NCI-H187 treated with DMSO at 0.1 percent for 48 hours (cell line): ENCODE measurements around the gene SCRT2.

Source experiments
- DNase-seq: peaks from one replicate; lab custom pipeline; 2025; lab: John Stamatoyannopoulos, UW

The SCRT2 gene

DNA sequence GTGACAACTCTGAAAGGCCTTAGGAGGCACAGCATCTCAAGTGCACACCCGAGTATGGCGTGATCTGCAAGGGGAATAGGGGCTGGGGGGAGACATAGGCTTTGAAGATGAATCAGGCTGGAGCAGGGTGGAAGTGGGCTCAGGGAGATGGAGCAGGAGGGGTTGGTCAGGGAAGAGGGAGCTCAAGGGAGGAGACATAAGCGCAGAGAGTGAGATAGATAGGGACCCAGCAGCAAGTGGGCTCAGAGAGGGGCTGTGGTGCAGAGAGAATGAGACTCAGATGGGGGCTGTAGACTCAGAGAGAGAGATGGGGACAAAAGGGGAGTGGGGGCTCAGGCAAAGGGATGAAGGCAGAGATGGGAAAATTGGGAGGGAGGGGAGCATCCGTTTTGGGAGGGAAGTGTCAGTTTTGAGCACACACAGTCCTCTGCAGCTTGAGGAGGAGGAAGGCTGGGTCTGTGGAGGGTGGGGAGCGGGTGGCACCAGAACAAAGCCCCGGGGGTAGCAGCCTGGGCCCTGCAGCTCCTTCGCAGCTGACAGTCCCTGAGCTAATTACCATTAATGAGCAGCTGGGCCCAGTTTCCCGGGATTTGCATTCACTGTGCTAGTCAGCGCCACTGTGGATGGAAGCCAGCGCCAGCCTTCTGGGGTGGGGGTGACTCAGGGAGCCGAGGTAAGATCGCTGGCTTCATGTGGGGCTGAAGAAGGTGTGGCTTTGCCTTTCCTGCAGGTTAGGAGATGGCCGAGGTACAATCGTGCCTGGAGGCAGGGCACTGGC is 41.3 kb downstream of the SCRT2 start:
- DNase-seq = no peak

DNA sequence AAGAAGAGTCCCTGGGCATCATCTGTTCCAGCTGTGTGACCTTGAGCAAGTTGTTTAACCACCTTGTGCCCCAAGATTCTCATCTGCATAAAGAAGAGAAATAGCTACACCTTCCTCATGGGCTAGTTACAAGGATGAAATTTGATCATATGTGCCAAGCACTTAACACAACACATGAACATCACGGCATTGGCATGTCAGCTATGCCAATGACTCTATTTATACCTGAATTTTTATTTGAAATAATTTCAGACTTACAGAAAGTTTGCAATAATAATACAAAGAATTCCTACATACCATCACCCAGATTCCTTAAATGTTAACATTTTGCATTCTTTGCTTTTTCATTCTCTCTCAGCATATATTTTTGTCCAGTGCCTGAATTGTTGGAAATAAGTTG is 44.5 kb downstream of the SCRT2 start:
- no peak for DNase-seq

DNA sequence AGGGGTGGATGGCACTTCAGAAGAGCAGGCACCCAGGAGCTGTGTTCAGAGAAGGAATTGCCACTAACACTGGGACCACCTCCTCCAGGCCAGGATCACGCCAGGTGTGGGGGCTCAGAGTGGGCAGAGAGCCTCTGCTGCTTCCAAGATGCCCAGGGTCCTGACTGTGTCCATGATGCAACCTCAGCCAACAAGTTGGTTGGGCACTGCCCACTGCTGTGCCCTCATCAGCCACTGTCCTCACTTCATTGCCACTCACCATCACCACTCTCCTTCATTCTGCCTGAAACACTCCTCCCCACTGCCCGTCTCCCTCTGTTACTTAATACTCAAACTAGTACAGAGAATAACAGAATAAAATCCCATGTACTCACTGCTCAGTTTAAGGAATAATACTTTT is 49.0 kb downstream of the SCRT2 start:
- DNase-seq = no peak

- DNase-seq = no peak
Measured at GRCh38 chr20:625360-625932, 50.2 kb downstream of the SCRT2 start.

GRCh38 chr20:623704-624103 is 51.9 kb downstream of the SCRT2 start:
- DNase-seq = no peak

DNA sequence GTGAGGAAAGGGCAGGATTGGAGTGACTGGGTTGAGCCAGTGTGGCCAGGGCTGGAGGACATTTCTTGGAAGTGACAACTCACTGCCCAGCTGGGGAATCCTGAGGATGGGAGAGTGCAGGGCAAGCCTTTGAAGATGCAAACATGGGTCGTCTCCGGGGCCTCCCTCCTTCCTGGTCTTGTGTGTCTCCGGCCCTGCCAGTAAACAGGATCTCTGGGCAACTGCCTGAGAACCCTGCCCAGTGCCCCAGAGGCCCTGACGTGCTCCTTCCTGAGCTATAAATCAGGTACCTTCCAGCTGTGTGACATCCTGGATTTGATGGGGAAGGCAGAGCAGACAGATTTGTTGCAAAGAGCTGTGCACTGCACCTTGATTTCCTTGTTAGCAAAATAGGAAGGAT is 52.6 kb downstream of the SCRT2 start:
- no peak for DNase-seq

- DNase-seq = no peak
Measured at GRCh38 chr20:622161-622560, 53.4 kb downstream of the SCRT2 start.

DNA sequence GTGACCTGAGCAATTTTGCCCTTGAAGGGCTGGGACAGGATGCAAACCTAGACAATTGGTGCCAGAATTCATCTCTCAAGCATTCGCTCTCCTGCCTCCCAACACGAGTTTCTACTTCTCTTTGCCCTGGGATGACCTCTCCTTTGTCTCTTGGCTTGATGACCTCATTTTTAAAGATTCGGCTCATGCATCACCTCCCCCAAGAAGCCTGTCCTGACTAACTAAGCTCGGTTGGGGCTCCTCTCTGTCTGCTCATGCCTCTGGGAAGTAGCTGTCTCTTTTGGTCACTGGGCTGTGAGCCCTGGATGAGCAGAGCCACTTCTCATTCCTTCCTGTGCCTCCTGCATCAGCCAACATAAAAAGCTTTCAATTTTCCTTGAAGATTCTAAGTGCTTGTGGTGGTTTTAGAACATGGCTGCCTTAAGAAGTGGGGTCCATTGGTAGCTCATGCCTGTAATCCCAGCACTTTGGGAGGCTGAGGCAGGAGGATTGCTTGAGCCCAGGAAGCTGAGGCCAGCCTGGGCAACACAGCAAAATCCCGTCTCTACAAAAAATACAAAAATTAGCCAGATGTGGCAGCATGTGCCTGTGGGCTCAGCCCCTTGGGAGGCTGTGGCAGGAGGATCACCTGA is 54.4 kb downstream of the SCRT2 start:
- DNase-seq = no peak

DNA sequence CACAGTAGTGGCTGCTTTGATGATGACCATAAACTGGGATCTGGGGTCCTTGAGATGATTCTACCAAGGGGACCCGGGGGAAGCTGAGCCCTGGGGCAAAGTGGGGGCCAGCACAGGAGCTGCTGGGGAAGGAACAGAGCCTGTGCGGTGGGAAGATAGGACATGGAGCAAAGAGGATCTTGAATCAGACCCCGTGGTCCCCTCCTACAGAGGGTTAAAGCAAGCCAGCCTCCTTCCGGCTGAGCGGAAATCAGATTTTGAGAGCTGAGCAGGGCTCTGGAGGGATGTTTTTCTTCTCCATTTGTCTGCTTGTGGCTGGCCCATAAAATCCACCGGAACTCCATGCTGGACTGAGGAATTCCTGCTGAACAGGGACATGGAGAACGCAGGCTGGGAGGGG is 55.4 kb downstream of the SCRT2 start:
- DNase-seq = no peak

GRCh38 chr20:618980-619379 is 56.6 kb downstream of the SCRT2 start:
- DNase-seq = no peak

DNA sequence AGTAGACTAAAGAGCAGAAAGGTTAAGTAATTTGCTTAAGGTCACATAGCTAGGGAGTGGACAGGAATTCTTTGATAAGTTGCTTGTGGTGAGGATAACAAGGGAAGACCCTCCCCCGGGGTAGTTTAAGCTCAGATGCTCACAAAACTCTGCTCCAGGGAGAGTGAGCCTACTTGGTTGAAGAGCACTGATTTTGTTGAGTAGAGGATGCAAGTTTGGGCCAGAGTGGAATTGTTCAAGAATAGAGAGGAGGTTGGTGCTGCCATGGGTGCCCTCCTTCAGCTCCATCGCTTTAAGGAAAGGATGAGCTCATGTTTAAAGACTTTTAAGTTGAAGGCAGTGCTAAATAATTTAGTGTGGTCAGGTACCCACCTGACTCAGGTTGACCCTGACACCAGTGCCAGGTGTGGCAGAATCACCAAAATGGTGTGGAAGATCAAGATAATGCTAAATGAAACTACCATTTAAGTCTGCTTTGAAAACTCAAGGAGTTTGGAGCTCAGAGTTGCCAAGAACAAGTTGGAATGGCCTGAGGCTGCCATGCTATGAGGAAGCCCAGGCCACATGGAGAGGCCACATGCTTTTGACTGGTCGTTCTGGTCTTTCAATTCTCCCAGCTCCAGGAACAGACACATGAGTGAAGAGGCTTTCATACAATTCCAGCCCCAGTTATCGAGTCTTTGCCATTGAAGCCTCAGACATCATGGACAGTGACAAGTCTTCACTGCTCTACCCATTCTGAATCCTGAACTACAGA is 57.5 kb downstream of the SCRT2 start:
- DNase-seq = no peak

- no peak for DNase-seq
Measured at GRCh38 chr20:615514-615913, 60.1 kb downstream of the SCRT2 start.

DNA sequence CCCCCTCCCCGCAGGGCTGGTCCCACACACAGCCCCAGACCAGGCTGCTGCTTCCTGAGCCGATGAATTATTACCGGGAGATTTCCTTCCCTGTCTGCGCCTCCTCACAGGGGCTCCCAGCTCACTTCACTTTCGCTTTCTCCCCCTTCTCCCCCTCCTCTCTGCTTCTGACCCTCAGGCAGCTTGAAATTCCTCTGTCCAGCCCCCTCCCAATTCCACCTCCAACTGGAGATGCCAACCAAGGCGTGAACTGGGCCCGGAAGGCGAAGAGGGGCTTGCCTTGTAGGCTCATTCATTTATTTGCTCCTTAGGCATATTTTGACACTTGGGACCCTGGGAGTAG is 63.8 kb downstream of the SCRT2 start:
- DNase-seq = no peak
